Measurements from ENCODE around the gene UCK1. TPM values are rescaled to one million over a fixed set of nuclear protein-coding genes. Genes with fewer than 3 reads are reported as not detected.

UCK1 gene
- total and polyA plus RNA-seq, 5 donors = 26.1 to 32.0 (median 28.3) TPM

- DNase-seq (peak in 1 of 3 donors; percentile 52), ATAC-seq (peak in 1 of 2 donors; percentile 5)
- intact Hi-C loops (cut with DNase I) = no loop called here
- Histone ChIP-seq H3K4me1 (ENCODE audit: control insufficient read depth, insufficient read depth, low read length) (peaks cover 4% of the 10 kb centered on the region), H3K4me3 (ENCODE audit: low read length) (no peak overlapping the region), H3K27ac (ENCODE audit: low read length) (peak overlapping the region; percentile 82), H3K27me3 (ENCODE audit: control insufficient read depth, insufficient read depth) (no peaks in the 10 kb centered on the region), H3K9me3 (ENCODE audit: control insufficient read depth, low read length) (no peaks in the 10 kb centered on the region)
- 71% methylated on average over 19 of the region's 19 CpGs for WGBS
Observed at GRCh38 chr9:131481441-131482342, 49.4 kb downstream of the UCK1 start.

- ATAC-seq = no peak
- intact Hi-C loops (cut with DNase I) = no loop called here
- no peaks in the 10 kb centered on the region for H3K9me3 ChIP-seq (ENCODE audit: control insufficient read depth, low read length)
- H3K27ac ChIP-seq (ENCODE audit: low read length) = no peak overlapping the region
- DNase-seq = no peak
- H3K27me3 ChIP-seq (ENCODE audit: control insufficient read depth, insufficient read depth) = no peaks in the 10 kb centered on the region
- 96% methylated on average over 1 of the region's 1 CpG for WGBS
- peaks cover 4% of the 10 kb centered on the region for H3K4me1 ChIP-seq (ENCODE audit: control insufficient read depth, insufficient read depth, low read length)
- no peak overlapping the region for H3K4me3 ChIP-seq (ENCODE audit: low read length)
Observed at GRCh38 chr9:131480258-131480657, 50.8 kb downstream of the UCK1 start.

GRCh38 chr9:131478911-131479310 lies 52.2 kb downstream of the UCK1 start:
- no peak for ATAC-seq
- H3K27ac ChIP-seq (ENCODE audit: low read length) = no peak overlapping the region
- peaks cover 4% of the 10 kb centered on the region for H3K4me1 ChIP-seq (ENCODE audit: control insufficient read depth, insufficient read depth, low read length)
- no peaks in the 10 kb centered on the region for H3K9me3 ChIP-seq (ENCODE audit: control insufficient read depth, low read length)
- 88% methylated on average over 10 of the region's 10 CpGs for WGBS
- intact Hi-C loops (cut with DNase I) = loop anchor here in 2 of 4 donors (5.0 to 10.0 kb wide), 2 partner anchors 104 to 107 kb away; no protein-coding TSS in a partner anchor
- no peak for DNase-seq
- H3K4me3 ChIP-seq (ENCODE audit: low read length) = no peak overlapping the region
- H3K27me3 ChIP-seq (ENCODE audit: control insufficient read depth, insufficient read depth) = no peaks in the 10 kb centered on the region

- intact Hi-C loops (cut with DNase I) = loop anchor here in 2 of 4 donors (5.0 to 10.0 kb wide), 2 partner anchors 104 to 106 kb away; no protein-coding TSS in a partner anchor
Observed at GRCh38 chr9:131478421-131478868, 52.6 kb downstream of the UCK1 start.

GRCh38 chr9:131477816-131478419 lies 53.1 kb downstream of the UCK1 start:
- intact Hi-C loops (cut with DNase I) = loop anchor here in 2 of 4 donors (5.0 to 10.0 kb wide), 2 partner anchors 103 to 106 kb away; no protein-coding TSS in a partner anchor

More at GRCh38 chr9:131478421-131478868, 52.6 kb downstream of the UCK1 start:
- Histone ChIP-seq H3K27me3 (ENCODE audit: control insufficient read depth, insufficient read depth) (no peaks in the 10 kb centered on the region), H3K9me3 (ENCODE audit: control insufficient read depth, low read length) (no peaks in the 10 kb centered on the region), H3K4me3 (ENCODE audit: low read length) (no peak overlapping the region), H3K4me1 (ENCODE audit: control insufficient read depth, insufficient read depth, low read length) (peaks cover 4% of the 10 kb centered on the region), H3K27ac (ENCODE audit: low read length) (no peak overlapping the region)
- no peak for ATAC-seq
- 51% methylated on average over 12 of the region's 12 CpGs for WGBS
- DNase-seq = peak in 1 of 3 donors; percentile 75

GRCh38 chr9:131477367-131477766 lies 53.7 kb downstream of the UCK1 start:
- 80% methylated on average over 11 of the region's 11 CpGs for whole genome bisulfite sequencing
- peaks cover 4% of the 10 kb centered on the region for H3K4me1 ChIP-seq (ENCODE audit: control insufficient read depth, insufficient read depth, low read length)
- H3K27ac ChIP-seq (ENCODE audit: low read length) = no peak overlapping the region
- ATAC-seq = no peak
- H3K9me3 ChIP-seq (ENCODE audit: control insufficient read depth, low read length) = no peaks in the 10 kb centered on the region
- no peak for DNase-seq
- intact Hi-C loops (cut with DNase I) = loop anchor here in 2 of 4 donors (5.0 to 10.0 kb wide), 2 partner anchors 103 to 105 kb away; no protein-coding TSS in a partner anchor
- H3K4me3 ChIP-seq (ENCODE audit: low read length) = no peak overlapping the region
- no peaks in the 10 kb centered on the region for H3K27me3 ChIP-seq (ENCODE audit: control insufficient read depth, insufficient read depth)

More at GRCh38 chr9:131477816-131478419, 53.1 kb downstream of the UCK1 start:
- WGBS = 84% methylated on average over 19 of the region's 19 CpGs
- Histone ChIP-seq H3K4me1 (ENCODE audit: control insufficient read depth, insufficient read depth, low read length) (peaks cover 4% of the 10 kb centered on the region), H3K9me3 (ENCODE audit: control insufficient read depth, low read length) (no peaks in the 10 kb centered on the region), H3K27me3 (ENCODE audit: control insufficient read depth, insufficient read depth) (no peaks in the 10 kb centered on the region), H3K4me3 (ENCODE audit: low read length) (no peak overlapping the region), H3K27ac (ENCODE audit: low read length) (no peak overlapping the region)
- no peak for ATAC-seq
- DNase-seq = no peak

GRCh38 chr9:131476777-131477345 lies 54.2 kb downstream of the UCK1 start:
- peak overlapping the region; percentile 3 for H3K27ac ChIP-seq (ENCODE audit: low read length)
- WGBS = 71% methylated on average over 18 of the region's 18 CpGs
- DNase-seq = peak; percentile 53 to 87 (median 85)
- H3K4me3 ChIP-seq (ENCODE audit: low read length) = no peak overlapping the region
- peak; percentile 72 to 83 for ATAC-seq
- intact Hi-C loops (cut with DNase I) = loop anchor here in 2 of 4 donors (5.0 to 10.0 kb wide), 2 partner anchors 102 to 105 kb away; no protein-coding TSS in a partner anchor
- peaks cover 2% of the 10 kb centered on the region for H3K4me1 ChIP-seq (ENCODE audit: control insufficient read depth, insufficient read depth, low read length)
- H3K9me3 ChIP-seq (ENCODE audit: control insufficient read depth, low read length) = no peaks in the 10 kb centered on the region
- H3K27me3 ChIP-seq (ENCODE audit: control insufficient read depth, insufficient read depth) = no peaks in the 10 kb centered on the region

- no peaks in the 10 kb centered on the region for H3K27me3 ChIP-seq (ENCODE audit: control insufficient read depth, insufficient read depth)
- 82% methylated on average over 40 of the region's 40 CpGs for WGBS
- H3K4me3 ChIP-seq (ENCODE audit: low read length) = no peak overlapping the region
- H3K9me3 ChIP-seq (ENCODE audit: control insufficient read depth, low read length) = no peaks in the 10 kb centered on the region
- H3K27ac ChIP-seq (ENCODE audit: low read length) = peak overlapping the region; percentile 15
- ATAC-seq (peak; percentile 20 to 58), DNase-seq (no peak)
- H3K4me1 ChIP-seq (ENCODE audit: control insufficient read depth, insufficient read depth, low read length) = no peaks in the 10 kb centered on the region
- intact Hi-C loops (cut with DNase I) = loop anchor here in 2 of 4 donors (5.0 to 10.0 kb wide), 2 partner anchors 101 to 104 kb away; no protein-coding TSS in a partner anchor
Observed at GRCh38 chr9:131475956-131476776, 54.9 kb downstream of the UCK1 start.

- Histone ChIP-seq H3K4me3 (ENCODE audit: low read length) (no peak overlapping the region), H3K4me1 (ENCODE audit: control insufficient read depth, insufficient read depth, low read length) (no peaks in the 10 kb centered on the region), H3K27ac (ENCODE audit: low read length) (no peak overlapping the region), H3K9me3 (ENCODE audit: control insufficient read depth, low read length) (no peaks in the 10 kb centered on the region), H3K27me3 (ENCODE audit: control insufficient read depth, insufficient read depth) (no peaks in the 10 kb centered on the region)
- intact Hi-C loops (cut with DNase I) = loop anchor here in 2 of 4 donors (5.0 to 10.0 kb wide), 2 partner anchors 101 to 103 kb away; no protein-coding TSS in a partner anchor
- DNase-seq (no peak), ATAC-seq (peak in 1 of 2 donors; percentile 10)
- WGBS = 91% methylated on average over 46 of the region's 46 CpGs
Observed at GRCh38 chr9:131475111-131475955, 55.7 kb downstream of the UCK1 start.

All from right cardiac atrium (tissue), 5 donors.